Glomerular visceral epithelial cell (primary cell): ENCODE measurements around the gene PSENEN.
"Not testable (repeated sequence)": the region's sequence is repeated elsewhere in the genome, so short reads cannot be mapped to it uniquely, and the experiment has no call there.

ENCODE experiments used
- DNase-seq: peaks from one replicate; pipeline ENCODE4 v3.0.0-alpha.2; 2016; ENCODE audit errors: extremely low spot score

Gene PSENEN

GRCh38 chr19:35718345-35719041 lies 27.0 kb upstream of the PSENEN start:
- peak; percentile 33 for DNase-seq

- DNase-seq, result no peak
These were observed 25.9 kb upstream of the PSENEN start for GRCh38 chr19:35719402-35720162.

GRCh38 chr19:35720163-35720524 lies 25.3 kb upstream of the PSENEN start:
- no peak for DNase-seq

GRCh38 chr19:35720648-35721047 lies 24.8 kb upstream of the PSENEN start:
- DNase-seq, result no peak

- no peak for DNase-seq
These were observed 24.1 kb upstream of the PSENEN start for GRCh38 chr19:35721374-35721773.

- DNase-seq, result no peak
These were observed 23.0 kb upstream of the PSENEN start for GRCh38 chr19:35722461-35722860.

GRCh38 chr19:35722897-35723296 lies 22.6 kb upstream of the PSENEN start:
- DNase-seq, result no peak

- DNase-seq, result no peak
These were observed 21.8 kb upstream of the PSENEN start for GRCh38 chr19:35723671-35724070.

- not testable (repeated sequence) for DNase-seq
These were observed 21.3 kb upstream of the PSENEN start for GRCh38 chr19:35724132-35724531.

GRCh38 chr19:35724560-35724959 lies 20.9 kb upstream of the PSENEN start:
- DNase-seq, result no peak

- no peak for DNase-seq
These were observed 20.1 kb upstream of the PSENEN start for GRCh38 chr19:35725216-35725861.

- DNase-seq, result no peak
These were observed 18.1 kb upstream of the PSENEN start for GRCh38 chr19:35727053-35727955.

- no peak for DNase-seq
These were observed 17.3 kb upstream of the PSENEN start for GRCh38 chr19:35727956-35728706.

- no peak for DNase-seq
These were observed 16.4 kb upstream of the PSENEN start for GRCh38 chr19:35729021-35729420.

GRCh38 chr19:35729763-35730162 lies 15.7 kb upstream of the PSENEN start:
- no peak for DNase-seq

- no peak for DNase-seq
These were observed 15.1 kb upstream of the PSENEN start for GRCh38 chr19:35730326-35730725.

- DNase-seq, result no peak
These were observed 14.1 kb upstream of the PSENEN start for GRCh38 chr19:35731353-35731752.

- no peak for DNase-seq
These were observed 13.6 kb upstream of the PSENEN start for GRCh38 chr19:35731779-35732405.

- DNase-seq, result no peak
These were observed 12.8 kb upstream of the PSENEN start for GRCh38 chr19:35732540-35733179.
